NCI-H524 (cell line): Measurements from ENCODE around the gene CENPO.
"Not testable (repeated sequence)": the region's sequence is repeated elsewhere in the genome, so short reads cannot be mapped to it uniquely, and the experiment has no call there.

Experiments
- DNase-seq, 2 experiments: peaks; one replicate each; lab custom pipeline; 2025; lab: John Stamatoyannopoulos, UW

The CENPO gene

DNA sequence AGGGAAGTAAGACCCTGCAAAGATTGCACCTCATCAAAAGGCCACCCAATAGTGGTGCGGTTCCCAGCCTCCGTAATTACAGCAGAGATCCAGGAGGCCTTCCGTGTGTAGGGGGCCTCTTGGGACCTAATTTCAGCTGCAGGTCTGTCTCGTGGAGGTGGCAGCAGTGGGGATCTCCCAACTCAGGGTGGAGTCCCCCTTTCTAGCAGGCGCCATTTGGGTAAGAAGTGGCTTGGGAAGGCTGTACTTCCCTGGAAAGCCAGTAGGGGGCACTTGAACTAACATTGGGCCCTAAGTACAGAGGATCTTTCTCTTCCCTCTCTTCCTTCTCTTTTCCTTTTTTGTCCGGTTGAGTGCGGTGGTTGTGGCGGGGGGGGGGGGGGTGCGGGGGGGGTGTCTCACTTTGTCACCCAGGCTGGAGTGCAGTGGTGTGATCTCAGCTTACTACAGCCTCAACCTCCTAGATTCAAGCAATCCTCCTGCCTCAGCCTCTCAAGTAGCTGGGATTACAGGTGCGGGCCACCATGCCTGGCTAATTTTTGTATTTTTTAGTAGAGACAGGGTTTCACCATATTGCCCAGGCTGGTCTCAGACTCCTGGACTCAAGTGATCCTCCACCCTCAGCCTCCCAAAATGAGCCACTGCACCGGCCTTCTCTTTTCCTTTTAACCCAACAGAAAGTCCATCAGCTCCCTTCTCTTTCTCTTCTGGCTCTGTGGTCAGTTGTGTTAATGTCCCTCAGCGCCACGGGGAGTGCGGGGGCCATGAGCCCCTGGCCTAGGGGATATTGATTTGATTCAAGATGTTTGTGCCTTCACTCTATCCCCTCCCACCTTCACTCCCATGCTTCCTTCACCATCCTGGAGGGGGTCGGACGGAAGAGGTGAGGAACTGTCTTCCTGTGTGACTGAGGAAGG lies 32.0 kb downstream of the CENPO start:
- DNase-seq: no peak

DNA sequence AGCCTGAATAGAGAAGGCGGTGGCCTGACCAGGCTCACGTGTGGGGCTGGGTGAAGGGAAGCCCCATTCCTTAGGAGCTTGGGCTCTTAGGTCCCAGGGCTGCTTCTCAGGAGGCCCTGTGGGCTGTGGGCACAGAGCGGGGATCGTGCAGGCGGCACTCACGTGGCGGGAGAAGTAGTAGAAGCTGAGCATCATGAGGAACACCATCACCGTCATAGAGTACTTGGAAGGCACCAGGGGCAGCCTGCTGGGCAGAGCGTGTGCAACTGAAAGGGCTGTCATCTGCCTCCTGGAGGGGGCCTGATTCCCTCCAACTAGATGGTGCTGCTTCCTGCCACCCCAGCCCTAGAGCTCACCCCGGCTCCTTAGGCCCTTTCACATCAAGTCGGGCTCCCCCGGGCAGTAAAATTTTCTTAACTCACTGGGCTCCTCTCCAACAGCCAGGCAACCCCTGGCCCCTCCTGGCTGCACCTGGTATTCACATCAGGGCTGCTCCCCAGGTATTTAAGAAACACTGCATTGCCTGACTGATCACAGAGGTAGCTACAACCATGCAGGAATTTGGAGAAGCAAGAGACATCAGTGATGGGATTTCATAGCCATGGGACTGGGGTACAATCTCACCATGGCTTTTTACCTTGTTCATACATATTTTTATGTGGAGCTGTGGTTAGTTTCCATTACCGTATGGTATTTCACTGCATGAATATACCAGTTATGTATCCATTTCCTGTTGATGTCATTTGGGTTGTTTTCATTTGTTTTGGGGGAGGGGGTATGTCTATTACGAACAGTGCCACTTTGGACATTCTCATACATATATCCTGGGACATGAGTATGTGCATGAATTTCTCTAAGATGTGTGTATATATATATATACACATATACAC lies 32.9 kb downstream of the CENPO start:
- no peak for DNase-seq

DNA sequence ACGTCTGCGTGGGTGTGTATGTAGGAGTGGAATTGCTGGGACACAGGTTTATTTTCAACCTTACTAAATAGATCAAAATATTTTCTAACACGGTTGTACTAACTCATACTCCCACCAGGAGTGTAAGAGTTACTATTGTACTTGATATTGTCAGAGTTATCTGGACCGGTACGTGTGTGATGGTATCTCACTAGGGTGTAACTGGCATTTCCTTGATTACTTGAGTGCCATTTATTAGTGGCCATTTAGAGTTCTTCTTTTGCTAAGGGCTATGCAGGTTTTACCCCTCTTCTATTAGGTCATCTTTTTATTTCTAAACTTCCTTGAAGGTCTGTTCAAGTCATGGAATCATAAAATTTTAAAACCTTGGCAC lies 33.5 kb downstream of the CENPO start:
- DNase-seq: no peak

DNA sequence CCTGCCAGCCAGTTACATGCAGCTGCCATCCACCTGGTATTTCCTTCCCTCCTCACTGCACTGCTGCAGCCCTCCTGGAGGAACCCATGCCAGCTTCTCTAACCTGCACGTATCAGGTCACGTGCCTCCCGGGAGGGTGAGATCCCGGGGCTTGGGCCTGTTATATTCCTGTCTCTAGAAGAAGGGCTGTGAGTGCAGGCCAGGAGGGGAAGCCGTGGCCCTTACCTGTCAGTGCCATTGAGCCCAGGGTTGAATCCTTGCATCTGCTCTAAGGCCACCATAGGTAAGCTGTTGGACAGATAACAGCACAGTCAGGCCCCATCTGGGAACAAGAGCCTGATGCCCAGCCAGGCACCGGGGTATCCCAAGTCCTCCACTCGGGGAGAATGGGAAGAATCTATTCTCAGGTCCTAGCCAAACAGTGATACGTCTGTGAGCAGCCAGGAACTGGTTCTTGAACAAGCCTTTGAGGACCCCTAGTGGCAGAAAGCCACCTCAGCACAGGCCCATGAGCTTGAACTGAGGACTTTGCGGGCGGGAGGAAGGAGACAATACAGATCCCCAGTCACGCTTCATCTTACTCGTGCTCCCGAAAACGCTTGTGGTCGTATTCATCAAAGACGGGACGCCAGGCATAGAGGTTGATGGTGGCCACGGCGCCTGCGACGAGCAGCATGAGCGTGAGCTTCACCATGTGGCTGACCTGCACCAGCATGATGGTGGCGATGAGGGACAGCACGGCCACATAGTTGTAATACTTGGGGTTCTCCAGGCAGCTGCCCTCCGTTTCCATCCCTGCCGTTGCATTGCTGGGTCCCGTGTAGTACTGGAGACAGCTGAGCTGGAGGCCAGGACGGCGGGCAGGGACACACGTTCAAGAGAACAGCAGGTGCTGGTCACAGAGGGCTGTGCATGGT lies 34.4 kb downstream of the CENPO start:
- DNase-seq: peak; percentile 56 to 85

DNA sequence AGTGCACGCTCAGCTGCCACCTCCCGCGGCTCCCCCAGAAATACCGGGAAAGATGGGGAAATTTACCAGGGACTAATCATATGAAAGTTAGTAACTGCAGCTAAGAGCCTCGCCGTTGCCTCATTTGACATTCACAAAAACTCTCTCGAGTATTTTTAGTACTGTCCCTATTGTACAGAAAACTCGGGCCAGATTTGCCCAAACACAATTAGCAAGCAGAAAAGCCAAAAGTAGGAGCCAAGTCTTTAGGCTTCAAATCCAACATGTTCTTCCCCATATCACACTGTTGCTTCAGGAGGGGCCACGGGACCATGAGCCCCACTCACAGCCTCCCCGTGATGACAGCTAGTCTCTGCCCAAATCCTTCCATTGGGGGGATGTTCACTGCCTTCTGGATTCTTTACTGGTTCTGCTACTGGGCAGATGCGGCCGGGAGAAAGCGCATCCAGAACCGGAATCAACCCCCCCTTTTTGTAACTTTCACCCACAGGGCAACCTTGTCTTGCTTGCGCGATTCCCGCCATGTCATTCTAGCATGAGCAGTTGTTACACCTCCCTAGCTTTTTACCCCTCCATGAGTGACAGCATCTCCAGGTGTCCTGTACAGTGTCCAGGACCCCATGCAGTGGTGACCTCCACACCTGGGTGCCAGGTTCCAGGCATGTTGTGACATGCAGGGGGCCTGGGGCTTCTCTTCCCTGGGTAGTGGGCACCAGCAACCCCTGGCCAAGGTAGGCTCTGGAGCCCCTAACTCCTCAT lies 35.2 kb downstream of the CENPO start:
- no peak for DNase-seq

DNA sequence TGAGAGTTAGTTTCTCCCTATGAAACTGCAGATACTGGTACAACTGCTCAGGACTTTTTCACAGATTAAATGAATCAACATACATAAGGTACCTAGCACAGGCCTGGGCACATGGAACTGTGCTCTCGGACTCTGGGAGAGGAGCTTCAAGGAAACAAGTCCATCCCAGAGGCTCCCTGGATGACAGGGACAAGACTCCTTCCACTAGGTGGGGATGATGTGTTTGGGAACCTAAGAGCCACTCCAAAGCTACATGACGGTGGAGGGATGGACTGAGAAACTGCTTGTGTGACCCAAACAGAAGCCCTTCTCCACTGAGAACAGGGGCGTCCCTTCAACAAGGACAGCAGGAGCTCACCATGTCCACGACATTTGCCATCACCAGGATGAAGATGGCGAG lies 37.1 kb downstream of the CENPO start:
- DNase-seq: peak; percentile 35 to 50

- DNase-seq: no peak
Measured at GRCh38 chr2:24830786-24831185, 37.6 kb downstream of the CENPO start.

DNA sequence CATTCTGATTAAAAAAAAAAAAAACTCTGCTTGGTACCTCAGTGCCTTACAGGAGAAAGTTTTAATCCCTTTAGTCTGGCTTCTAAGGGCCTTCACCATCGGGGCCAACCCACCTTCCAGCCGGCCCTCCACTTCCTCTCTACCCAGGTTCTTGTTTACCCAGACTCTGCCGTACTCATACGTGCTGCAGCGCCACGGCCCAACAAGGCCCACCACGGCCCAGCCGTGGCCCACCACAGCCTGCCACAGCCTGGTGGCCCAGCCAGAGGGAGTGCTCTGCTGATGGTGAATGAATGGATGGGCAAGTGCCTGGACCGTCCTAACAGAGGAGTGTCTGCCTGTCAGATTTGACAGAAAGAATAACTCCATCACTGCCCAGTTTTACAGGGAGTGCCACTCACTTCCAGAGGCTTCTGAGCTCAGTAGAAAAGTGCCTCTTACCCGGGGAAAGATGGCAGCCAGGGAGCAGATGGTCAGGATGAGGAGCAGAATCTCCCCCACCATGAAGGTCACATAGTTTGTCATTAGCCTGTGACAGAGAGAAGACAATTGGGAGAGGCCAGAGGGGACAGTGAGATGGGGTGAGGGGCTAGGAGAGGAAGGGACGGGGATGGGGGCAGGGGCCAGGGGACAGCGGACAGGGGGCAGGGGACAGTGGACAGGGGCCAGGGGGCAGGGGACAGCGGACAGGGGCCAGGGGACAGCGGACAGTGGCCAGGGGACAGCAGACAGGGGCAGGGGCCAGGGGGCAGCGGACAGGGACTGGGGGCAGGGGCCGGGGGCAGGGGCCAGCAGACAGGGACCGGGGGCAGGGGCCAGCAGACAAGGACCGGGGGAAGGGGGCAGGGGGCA lies 38.2 kb downstream of the CENPO start:
- peak in 1 of 2 experiments; percentile 42 for DNase-seq

DNA sequence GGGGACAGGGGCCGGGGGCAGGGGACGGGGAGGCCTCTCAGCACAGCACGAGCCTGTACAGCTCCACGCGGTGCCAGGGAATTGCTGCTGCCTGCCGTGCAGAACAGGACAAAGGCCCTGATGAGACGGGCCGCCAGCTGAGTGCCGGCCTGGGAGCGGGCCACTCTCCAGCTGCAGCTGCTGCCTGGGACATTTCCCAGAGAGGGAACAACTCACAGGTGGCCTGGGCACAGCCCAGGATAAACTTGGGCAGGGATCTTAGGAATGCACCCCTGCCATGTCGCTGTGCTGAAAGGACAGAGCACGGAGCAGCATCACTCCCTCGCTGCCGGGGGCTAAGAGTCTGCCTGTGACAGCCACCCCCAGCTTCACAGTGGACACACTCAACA lies 38.8 kb downstream of the CENPO start:
- DNase-seq: peak in 1 of 2 experiments; percentile 22

DNA sequence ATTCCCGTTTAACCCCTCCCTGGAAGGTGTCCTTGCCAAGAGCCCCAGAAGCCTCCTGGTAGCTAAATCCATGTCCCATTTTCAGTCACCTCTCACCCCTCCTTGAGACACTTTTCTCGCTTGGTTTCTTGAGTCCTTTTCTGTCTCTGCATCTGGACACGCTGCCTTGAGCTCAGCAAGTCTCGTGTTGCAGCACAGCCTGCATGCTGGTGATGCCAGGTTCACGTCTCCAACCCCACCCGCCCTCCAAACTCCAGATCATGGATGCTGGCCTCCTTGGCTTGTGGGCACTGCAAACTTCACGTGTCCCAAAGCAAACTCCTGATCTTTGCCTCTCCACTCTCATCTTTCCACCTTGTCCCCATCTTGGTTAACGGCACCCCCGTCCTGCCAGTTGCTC lies 39.3 kb downstream of the CENPO start:
- DNase-seq: no peak

DNA sequence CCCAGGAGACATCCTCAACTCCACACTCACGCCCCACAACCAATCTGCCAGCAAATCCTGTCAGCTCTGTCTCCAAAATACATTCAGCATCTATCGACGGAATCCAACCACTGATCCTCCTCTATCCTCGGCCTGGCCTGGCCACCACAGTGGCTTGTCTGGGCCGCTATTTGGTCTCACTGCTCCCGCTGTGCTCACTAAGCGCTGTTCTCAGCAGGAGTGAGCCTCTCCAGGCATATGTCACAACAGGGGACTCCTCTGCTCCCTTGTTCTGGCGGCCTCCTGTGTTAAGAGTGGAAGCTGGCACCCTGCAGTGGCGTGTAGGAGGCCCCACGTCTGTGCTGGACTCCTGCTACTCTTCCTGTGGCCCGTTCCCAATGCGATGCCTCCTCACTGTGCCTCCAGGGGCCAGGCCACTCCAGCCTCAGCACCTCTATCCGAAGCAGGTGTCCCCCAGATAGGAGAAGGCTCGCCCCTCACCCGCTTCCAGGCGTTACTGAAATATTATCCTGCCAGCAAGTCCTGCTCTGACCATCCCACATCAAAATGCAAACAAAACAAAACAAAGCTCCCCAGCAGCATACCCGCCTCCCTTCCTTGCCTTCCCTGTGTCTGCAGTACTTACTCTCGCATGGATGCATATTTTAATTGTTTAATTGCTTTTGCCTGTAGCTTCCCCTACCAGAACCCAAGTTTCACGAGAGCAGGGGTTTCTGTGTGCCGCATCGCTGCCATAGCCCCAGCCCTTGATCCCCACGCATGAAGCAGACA lies 39.9 kb downstream of the CENPO start:
- peak in 1 of 2 experiments; percentile 17 for DNase-seq

DNA sequence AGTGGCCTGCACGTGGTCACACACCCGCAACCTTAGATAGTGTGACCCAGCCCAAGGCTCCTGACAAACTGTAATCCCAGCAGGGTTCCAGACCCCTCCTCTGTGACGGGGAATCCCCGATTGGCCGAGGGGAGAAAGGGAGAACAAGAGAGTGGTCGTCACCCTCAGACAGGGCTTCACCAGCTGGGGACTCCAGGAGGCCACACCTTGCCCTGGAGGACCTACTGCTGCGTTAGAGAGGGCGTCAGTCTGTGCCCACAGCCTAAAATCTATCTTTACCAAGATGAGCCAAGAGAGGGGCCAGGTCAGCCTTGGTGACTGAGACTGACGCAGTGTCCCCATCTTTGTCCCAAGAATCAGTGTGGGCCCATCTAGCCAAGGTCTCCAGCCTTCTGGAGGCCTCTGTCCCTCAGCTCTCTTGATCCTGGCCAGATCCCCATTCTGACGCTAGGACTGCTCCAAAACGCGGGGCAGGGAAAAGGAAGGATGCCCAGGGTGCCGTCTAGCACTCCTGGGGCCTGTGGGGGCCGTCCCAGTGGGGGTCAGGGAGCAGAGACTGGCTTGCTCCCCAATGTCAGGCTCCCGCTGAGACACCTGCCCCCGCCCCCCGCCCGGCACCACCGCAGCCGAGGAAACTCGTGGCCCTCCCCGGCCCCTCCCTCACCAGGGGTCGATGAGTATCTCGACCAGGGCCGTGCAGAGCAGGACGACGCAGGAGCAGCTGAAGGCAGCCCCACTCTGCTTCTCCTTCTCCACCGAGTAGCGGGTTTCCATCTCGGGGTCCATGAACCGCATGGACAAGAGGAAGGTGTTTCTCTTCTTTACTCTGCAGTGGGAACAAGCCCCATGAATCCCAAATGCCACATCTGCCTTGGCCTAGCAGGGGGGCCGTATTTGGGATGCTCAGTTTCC lies 40.9 kb downstream of the CENPO start:
- DNase-seq: no peak

GRCh38 chr2:24834733-24835395 lies 41.6 kb downstream of the CENPO start:
- DNase-seq: no peak

- DNase-seq: not testable (repeated sequence)
Measured at GRCh38 chr2:24835411-24835810, 42.2 kb downstream of the CENPO start.

GRCh38 chr2:24836206-24836605 lies 43.0 kb downstream of the CENPO start:
- DNase-seq: no peak

- DNase-seq: no peak
Measured at GRCh38 chr2:24836706-24837105, 43.5 kb downstream of the CENPO start.

- DNase-seq: no peak
Measured at GRCh38 chr2:24837996-24838513, 44.8 kb downstream of the CENPO start.
